ENCODE data around the gene LSG1. TPM values are rescaled to one million over a fixed set of nuclear protein-coding genes. Genes with fewer than 3 reads are reported as not detected.

The LSG1 gene
- total and polyA plus RNA-seq, 2 experiments from 2014 or later = 49.2 to 57.1 TPM

DNA sequence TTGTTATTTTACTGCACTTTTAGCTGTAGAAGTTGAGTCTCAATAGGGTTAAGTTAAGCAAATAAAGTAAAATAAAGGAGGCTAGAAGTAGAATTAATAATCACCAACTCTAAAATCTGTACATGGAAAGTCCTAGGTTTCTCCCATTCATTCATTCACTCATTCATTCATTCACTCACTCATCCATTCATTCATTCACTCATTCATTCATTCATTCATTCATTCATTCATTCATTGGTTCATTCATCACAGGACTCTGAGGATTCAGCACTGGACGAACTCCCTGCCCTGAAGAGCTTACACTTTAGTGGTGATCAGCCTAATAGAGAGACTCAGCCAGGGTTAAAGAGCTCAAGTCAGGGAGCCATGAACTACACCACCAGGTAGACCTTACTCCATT lies 4.5 kb upstream of the LSG1 start (continued):
- TF ChIP-seq, protein P1, sequence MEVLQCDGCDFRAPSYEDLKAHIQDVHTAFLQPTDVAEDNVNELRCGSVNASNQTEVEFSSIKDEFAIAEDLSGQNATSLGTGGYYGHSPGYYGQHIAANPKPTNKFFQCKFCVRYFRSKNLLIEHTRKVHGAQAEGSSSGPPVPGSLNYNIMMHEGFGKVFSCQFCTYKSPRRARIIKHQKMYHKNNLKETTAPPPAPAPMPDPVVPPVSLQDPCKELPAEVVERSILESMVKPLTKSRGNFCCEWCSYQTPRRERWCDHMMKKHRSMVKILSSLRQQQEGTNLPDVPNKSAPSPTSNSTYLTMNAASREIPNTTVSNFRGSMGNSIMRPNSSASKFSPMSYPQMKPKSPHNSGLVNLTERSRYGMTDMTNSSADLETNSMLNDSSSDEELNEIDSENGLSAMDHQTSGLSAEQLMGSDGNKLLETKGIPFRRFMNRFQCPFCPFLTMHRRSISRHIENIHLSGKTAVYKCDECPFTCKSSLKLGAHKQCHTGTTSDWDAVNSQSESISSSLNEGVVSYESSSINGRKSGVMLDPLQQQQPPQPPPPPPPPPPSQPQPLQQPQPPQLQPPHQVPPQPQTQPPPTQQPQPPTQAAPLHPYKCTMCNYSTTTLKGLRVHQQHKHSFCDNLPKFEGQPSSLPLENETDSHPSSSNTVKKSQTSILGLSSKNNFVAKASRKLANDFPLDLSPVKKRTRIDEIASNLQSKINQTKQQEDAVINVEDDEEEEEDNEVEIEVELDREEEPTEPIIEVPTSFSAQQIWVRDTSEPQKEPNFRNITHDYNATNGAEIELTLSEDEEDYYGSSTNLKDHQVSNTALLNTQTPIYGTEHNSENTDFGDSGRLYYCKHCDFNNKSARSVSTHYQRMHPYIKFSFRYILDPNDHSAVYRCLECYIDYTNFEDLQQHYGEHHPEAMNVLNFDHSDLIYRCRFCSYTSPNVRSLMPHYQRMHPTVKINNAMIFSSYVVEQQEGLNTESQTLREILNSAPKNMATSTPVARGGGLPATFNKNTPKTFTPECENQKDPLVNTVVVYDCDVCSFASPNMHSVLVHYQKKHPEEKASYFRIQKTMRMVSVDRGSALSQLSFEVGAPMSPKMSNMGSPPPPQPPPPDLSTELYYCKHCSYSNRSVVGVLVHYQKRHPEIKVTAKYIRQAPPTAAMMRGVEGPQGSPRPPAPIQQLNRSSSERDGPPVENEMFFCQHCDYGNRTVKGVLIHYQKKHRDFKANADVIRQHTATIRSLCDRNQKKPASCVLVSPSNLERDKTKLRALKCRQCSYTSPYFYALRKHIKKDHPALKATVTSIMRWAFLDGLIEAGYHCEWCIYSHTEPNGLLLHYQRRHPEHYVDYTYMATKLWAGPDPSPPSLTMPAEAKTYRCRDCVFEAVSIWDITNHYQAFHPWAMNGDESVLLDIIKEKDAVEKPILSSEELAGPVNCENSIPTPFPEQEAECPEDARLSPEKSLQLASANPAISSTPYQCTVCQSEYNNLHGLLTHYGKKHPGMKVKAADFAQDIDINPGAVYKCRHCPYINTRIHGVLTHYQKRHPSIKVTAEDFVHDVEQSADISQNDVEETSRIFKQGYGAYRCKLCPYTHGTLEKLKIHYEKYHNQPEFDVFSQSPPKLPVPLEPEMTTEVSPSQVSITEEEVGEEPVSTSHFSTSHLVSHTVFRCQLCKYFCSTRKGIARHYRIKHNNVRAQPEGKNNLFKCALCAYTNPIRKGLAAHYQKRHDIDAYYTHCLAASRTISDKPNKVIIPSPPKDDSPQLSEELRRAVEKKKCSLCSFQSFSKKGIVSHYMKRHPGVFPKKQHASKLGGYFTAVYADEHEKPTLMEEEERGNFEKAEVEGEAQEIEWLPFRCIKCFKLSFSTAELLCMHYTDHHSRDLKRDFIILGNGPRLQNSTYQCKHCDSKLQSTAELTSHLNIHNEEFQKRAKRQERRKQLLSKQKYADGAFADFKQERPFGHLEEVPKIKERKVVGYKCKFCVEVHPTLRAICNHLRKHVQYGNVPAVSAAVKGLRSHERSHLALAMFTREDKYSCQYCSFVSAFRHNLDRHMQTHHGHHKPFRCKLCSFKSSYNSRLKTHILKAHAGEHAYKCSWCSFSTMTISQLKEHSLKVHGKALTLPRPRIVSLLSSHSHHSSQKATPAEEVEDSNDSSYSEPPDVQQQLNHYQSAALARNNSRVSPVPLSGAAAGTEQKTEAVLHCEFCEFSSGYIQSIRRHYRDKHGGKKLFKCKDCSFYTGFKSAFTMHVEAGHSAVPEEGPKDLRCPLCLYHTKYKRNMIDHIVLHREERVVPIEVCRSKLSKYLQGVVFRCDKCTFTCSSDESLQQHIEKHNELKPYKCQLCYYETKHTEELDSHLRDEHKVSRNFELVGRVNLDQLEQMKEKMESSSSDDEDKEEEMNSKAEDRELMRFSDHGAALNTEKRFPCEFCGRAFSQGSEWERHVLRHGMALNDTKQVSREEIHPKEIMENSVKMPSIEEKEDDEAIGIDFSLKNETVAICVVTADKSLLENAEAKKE (CRISPR knock-in tag; IDR thresholded peaks at IDR 0.05) = no peak
- TF ChIP-seq POLR2AphosphoS5 (IDR thresholded peaks at IDR 0.05; ENCODE audit: low read depth) = no peak

DNA sequence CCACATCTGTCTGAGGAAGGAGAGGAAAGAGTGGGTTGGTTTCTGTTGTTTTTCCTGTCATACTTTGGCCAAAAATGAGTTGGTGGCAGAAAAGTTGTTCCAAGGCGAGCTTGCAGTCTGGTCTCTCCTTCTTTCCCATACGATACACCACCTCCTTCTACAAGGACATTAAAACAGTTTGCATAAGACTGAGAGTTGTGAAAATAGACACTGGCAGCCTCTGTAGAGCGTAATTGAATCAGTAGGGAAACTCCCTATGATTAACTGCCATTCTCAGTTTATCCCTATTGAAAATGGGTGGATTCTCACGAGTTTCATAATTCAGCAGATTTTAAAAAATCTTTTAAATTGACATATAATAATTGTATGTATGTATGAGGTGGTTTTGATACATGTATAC lies 3.7 kb upstream of the LSG1 start:
- Mint-ChIP-seq H3K4me3 (no peak overlapping the region), H3K36me3 (ENCODE audit: low read depth) (no peaks in the 10 kb centered on the region), H3K27ac (no peak overlapping the region), H3K27me3 (ENCODE audit: insufficient read depth, low read depth, poor library complexity) (peaks cover 4% of the 10 kb centered on the region), H3K4me1 (peaks cover 6% of the 10 kb centered on the region), H3K9me3 (no peaks in the 10 kb centered on the region)
- ATAC-seq (no peak), DNase-seq (ENCODE audit: low spot score) (no peak)
- H3K27me3 ChIP-seq (ENCODE audit: insufficient read depth) = no peaks in the 10 kb centered on the region
- no peak overlapping the region for H3K27ac ChIP-seq (ENCODE audit: low read depth)
- no peak for TF ChIP-seq POLR2AphosphoS5 (IDR thresholded peaks at IDR 0.05; ENCODE audit: low read depth)
- no peaks in the 10 kb centered on the region for H3K9me2 ChIP-seq (ENCODE audit: insufficient read depth)
- peaks cover 5% of the 10 kb centered on the region for H4K20me1 ChIP-seq (replicated peaks; ENCODE audit: insufficient read depth)
- no peak overlapping the region for H3K4me2 ChIP-seq
- H3K79me2 ChIP-seq (replicated peaks; ENCODE audit: insufficient read depth) = peaks cover 12% of the 10 kb centered on the region
- no peaks in the 10 kb centered on the region for H3K36me3 ChIP-seq (ENCODE audit: insufficient read depth)
- peak overlapping the region; percentile 23; the same call in 1 of the 2 replicates for H2AFZ ChIP-seq
- H3K4me1 ChIP-seq (ENCODE audit: insufficient read depth) = peaks cover 3% of the 10 kb centered on the region
- no peaks in the 10 kb centered on the region for H3F3A ChIP-seq (replicated peaks; ENCODE audit: low read depth)
- H3K4me3 ChIP-seq = no peak overlapping the region

DNA sequence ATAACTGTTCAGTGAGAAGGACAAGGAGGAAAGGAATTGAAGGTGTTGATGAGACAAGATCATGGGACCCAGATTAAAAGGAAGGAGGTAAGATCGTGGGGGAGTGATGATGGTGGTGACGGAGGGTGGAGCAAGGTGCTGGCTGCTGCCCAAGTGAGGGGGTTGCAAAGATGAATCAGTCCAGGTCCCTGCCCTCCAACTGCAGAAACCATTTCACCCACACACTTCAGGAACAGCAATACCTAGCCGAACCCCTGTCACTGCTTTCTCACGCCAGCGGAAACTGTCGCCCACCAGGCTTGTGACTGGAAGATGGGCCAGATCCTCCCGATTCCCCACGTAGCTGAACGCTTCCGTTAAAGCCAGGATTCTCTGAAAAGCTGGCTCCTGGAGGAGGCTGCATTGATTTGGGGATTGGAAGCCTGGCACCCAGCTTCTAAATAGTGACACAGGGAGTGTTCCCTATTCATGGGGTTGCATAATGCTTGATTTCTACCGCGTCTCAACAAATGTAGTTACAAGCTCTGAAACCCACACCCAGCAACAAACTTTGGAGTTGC lies 3.2 kb upstream of the LSG1 start:
- no peak for ATAC-seq
- TF ChIP-seq POLR2AphosphoS5 (IDR thresholded peaks at IDR 0.05; ENCODE audit: low read depth) = no peak
- no peak for TF ChIP-seq CREB1 (CRISPR knock-in tag; IDR thresholded peaks at IDR 0.05; ENCODE audit: low read depth)
- TF ChIP-seq, protein P1 (CRISPR knock-in tag; IDR thresholded peaks at IDR 0.05) = no peak

More for the DNA sequence above, 3.2 kb upstream of the LSG1 start:
- peaks cover 17% of the 10 kb centered on the region for H3K79me2 ChIP-seq (replicated peaks; ENCODE audit: insufficient read depth)
- Mint-ChIP-seq H3K27ac (no peak overlapping the region), H3K9me3 (no peaks in the 10 kb centered on the region), H3K36me3 (ENCODE audit: low read depth) (no peaks in the 10 kb centered on the region), H3K27me3 (ENCODE audit: insufficient read depth, low read depth, poor library complexity) (peaks cover 4% of the 10 kb centered on the region), H3K4me1 (peaks cover 9% of the 10 kb centered on the region), H3K4me3 (no peak overlapping the region)
- no peaks in the 10 kb centered on the region for H3K27me3 ChIP-seq (ENCODE audit: insufficient read depth)
- H4K20me1 ChIP-seq (replicated peaks; ENCODE audit: insufficient read depth) = peaks cover 9% of the 10 kb centered on the region
- peaks cover 3% of the 10 kb centered on the region for H3K4me1 ChIP-seq (ENCODE audit: insufficient read depth)
- H3K4me3 ChIP-seq = no peak overlapping the region
- peak overlapping the region; percentile 23; the same call in 1 of the 2 replicates for H2AFZ ChIP-seq
- H3K4me2 ChIP-seq = no peak overlapping the region
- no peak overlapping the region for H3K27ac ChIP-seq (ENCODE audit: low read depth)
- H3F3A ChIP-seq (replicated peaks; ENCODE audit: low read depth) = no peaks in the 10 kb centered on the region
- H3K36me3 ChIP-seq (ENCODE audit: insufficient read depth) = peaks cover 3% of the 10 kb centered on the region; the same call in 1 of the 2 replicates
- no peak for DNase-seq (ENCODE audit: low spot score)
- no peaks in the 10 kb centered on the region for H3K9me2 ChIP-seq (ENCODE audit: insufficient read depth)
